GM21447 (cell line): ENCODE measurements around the gene HMGN4.

Experiments
- ATAC-seq: cut with Tn5 transposase; IDR thresholded peaks from one replicate; pipeline ENCODE4 v1.9.1; 2021; ENCODE audit not compliant: unreplicated experiment

Gene HMGN4

GRCh38 chr6:26550250-26550993 lies 12.3 kb downstream of the HMGN4 start:
- no peak for ATAC-seq

- ATAC-seq, result no peak
These were observed 14.0 kb downstream of the HMGN4 start for GRCh38 chr6:26552205-26552604.

- no peak for ATAC-seq
These were observed 14.5 kb downstream of the HMGN4 start for GRCh38 chr6:26552640-26553188.

- ATAC-seq, result peak; percentile 52
These were observed 15.1 kb downstream of the HMGN4 start for GRCh38 chr6:26553264-26553634.

GRCh38 chr6:26553635-26554446 lies 15.7 kb downstream of the HMGN4 start:
- ATAC-seq, result no peak

- no peak for ATAC-seq
These were observed 16.2 kb downstream of the HMGN4 start for GRCh38 chr6:26554447-26554696.

GRCh38 chr6:26554697-26555504 lies 16.7 kb downstream of the HMGN4 start:
- no peak for ATAC-seq

GRCh38 chr6:26555505-26556262 lies 17.5 kb downstream of the HMGN4 start:
- ATAC-seq, result no peak

GRCh38 chr6:26556263-26557070 lies 18.3 kb downstream of the HMGN4 start:
- no peak for ATAC-seq

GRCh38 chr6:26561533-26562466 lies 23.6 kb downstream of the HMGN4 start:
- no peak for ATAC-seq

GRCh38 chr6:26563488-26563887 lies 25.3 kb downstream of the HMGN4 start:
- ATAC-seq, result no peak

GRCh38 chr6:26568601-26569432 lies 30.7 kb downstream of the HMGN4 start:
- peak; percentile 83 for ATAC-seq

- ATAC-seq, result no peak
These were observed 31.2 kb downstream of the HMGN4 start for GRCh38 chr6:26569433-26569764.

GRCh38 chr6:26570027-26570809 lies 32.1 kb downstream of the HMGN4 start:
- ATAC-seq, result no peak

- no peak for ATAC-seq
These were observed 33.6 kb downstream of the HMGN4 start for GRCh38 chr6:26571592-26572296.

GRCh38 chr6:26575494-26575939 lies 37.4 kb downstream of the HMGN4 start:
- ATAC-seq, result no peak

- ATAC-seq, result no peak
These were observed 38.3 kb downstream of the HMGN4 start for GRCh38 chr6:26576407-26576843.
